Measurements from ENCODE around the gene CD74.
A peak's percentile ranks its signal among the peaks of the same experiment; 100 is the strongest.

Gene CD74

GRCh38 chr5:150394131-150394530, 18.6 kb downstream of the CD74 start:
- peaks cover 0 to 2% of the 10 kb centered on the region in 2 donors for H3K4me1 ChIP-seq (ENCODE audit: control insufficient read depth in 2 of 2, insufficient read depth in 1 of 2, low read depth in 1 of 2, low read length in 2 of 2)
- H4K8ac ChIP-seq (ENCODE audit: low read depth, low read length), result no peak overlapping the region
- no peak overlapping the region for H2BK120ac ChIP-seq (ENCODE audit: low read depth, low read length)
- no peak overlapping the region for H2BK5ac ChIP-seq (ENCODE audit: low read length)
- H3K4ac ChIP-seq (ENCODE audit: low read length), result no peak overlapping the region
- no peak overlapping the region for H3K4me3 ChIP-seq (ENCODE audit: low read length in 2 of 2)
- H3K23ac ChIP-seq (ENCODE audit: low read depth, low read length, poor library complexity), result no peak overlapping the region
- H2BK12ac ChIP-seq (ENCODE audit: low read length), result no peak overlapping the region
- H3K36me3 ChIP-seq (replicated peaks in 1 of 2; ENCODE audit: control insufficient read depth in 2 of 2, insufficient read depth in 2 of 2, low read length in 2 of 2), result peaks cover 77 to 97% of the 10 kb centered on the region in 2 donors
- H3K27ac ChIP-seq (replicated peaks; ENCODE audit: low read length), result no peak overlapping the region
- no peak for DNase-seq (ENCODE audit: low spot score)
- H3K27me3 ChIP-seq (ENCODE audit: control insufficient read depth in 3 of 3, insufficient read depth in 3 of 3, low read depth in 1 of 3, low read length in 3 of 3), result no peaks in the 10 kb centered on the region
- no peak overlapping the region for H2AFZ ChIP-seq (ENCODE audit: low read length)
- WGBS, 2 donors (ENCODE audit: extremely low coverage in 2 of 2, insufficient read length in 2 of 2, insufficient replicate concordance in 1 of 2), result no CpG with 5 or more reads among the region's 3 CpGs
- H3K18ac ChIP-seq (ENCODE audit: low read length), result no peak overlapping the region
- peaks cover 1% of the 10 kb centered on the region for H3K79me1 ChIP-seq (ENCODE audit: low read depth, low read length)
- H2AK5ac ChIP-seq (ENCODE audit: low read depth, low read length), result no peak overlapping the region
- no peak overlapping the region for H2BK15ac ChIP-seq (ENCODE audit: low read length)
- H3K4me2 ChIP-seq (ENCODE audit: insufficient read depth, low read length, poor library complexity, severe bottlenecking), result no peak overlapping the region
- no peak overlapping the region for H3K9ac ChIP-seq (ENCODE audit: low read depth, low read length, poor library complexity)
- no peak overlapping the region for H3K14ac ChIP-seq (ENCODE audit: low read length)
- no peak overlapping the region for H4K91ac ChIP-seq (ENCODE audit: low read depth, low read length, poor library complexity)
- no peaks in the 10 kb centered on the region for H3K9me3 ChIP-seq (replicated peaks in 1 of 2; ENCODE audit: control insufficient read depth in 2 of 2, insufficient read depth in 1 of 2, low read depth in 1 of 2, low read length in 2 of 2)

- no peak overlapping the region for H3K23ac ChIP-seq (ENCODE audit: low read depth, low read length, poor library complexity)
- no peak for DNase-seq (ENCODE audit: low spot score)
- no CpG with 5 or more reads among the region's 3 CpGs for WGBS, 2 donors (ENCODE audit: extremely low coverage in 2 of 2, insufficient read length in 2 of 2, insufficient replicate concordance in 1 of 2)
- H3K9me3 ChIP-seq (replicated peaks in 1 of 2; ENCODE audit: control insufficient read depth in 2 of 2, insufficient read depth in 1 of 2, low read depth in 1 of 2, low read length in 2 of 2), result no peaks in the 10 kb centered on the region
- no peak overlapping the region for H2AFZ ChIP-seq (ENCODE audit: low read length)
- H2BK120ac ChIP-seq (ENCODE audit: low read depth, low read length), result no peak overlapping the region
- H3K4ac ChIP-seq (ENCODE audit: low read length), result no peak overlapping the region
- H3K36me3 ChIP-seq (replicated peaks in 1 of 2; ENCODE audit: control insufficient read depth in 2 of 2, insufficient read depth in 2 of 2, low read length in 2 of 2), result peaks cover 72 to 98% of the 10 kb centered on the region in 2 donors
- no peak overlapping the region for H2AK5ac ChIP-seq (ENCODE audit: low read depth, low read length)
- no peak overlapping the region for H4K8ac ChIP-seq (ENCODE audit: low read depth, low read length)
- no peak overlapping the region for H2BK15ac ChIP-seq (ENCODE audit: low read length)
- no peaks in the 10 kb centered on the region for H3K27me3 ChIP-seq (ENCODE audit: control insufficient read depth in 3 of 3, insufficient read depth in 3 of 3, low read depth in 1 of 3, low read length in 3 of 3)
- no peak overlapping the region for H3K9ac ChIP-seq (ENCODE audit: low read depth, low read length, poor library complexity)
- H4K91ac ChIP-seq (ENCODE audit: low read depth, low read length, poor library complexity), result no peak overlapping the region
- H3K27ac ChIP-seq (replicated peaks; ENCODE audit: low read length), result no peak overlapping the region
- H3K4me3 ChIP-seq (ENCODE audit: low read length in 2 of 2), result peak overlapping the region in 1 of 2 donors; percentile 14
- no peak overlapping the region for H2BK12ac ChIP-seq (ENCODE audit: low read length)
- H3K14ac ChIP-seq (ENCODE audit: low read length), result no peak overlapping the region
- H3K79me1 ChIP-seq (ENCODE audit: low read depth, low read length), result peaks cover 1% of the 10 kb centered on the region
- peaks cover 0 to 2% of the 10 kb centered on the region in 2 donors for H3K4me1 ChIP-seq (ENCODE audit: control insufficient read depth in 2 of 2, insufficient read depth in 1 of 2, low read depth in 1 of 2, low read length in 2 of 2)
- H2BK5ac ChIP-seq (ENCODE audit: low read length), result no peak overlapping the region
- H3K4me2 ChIP-seq (ENCODE audit: insufficient read depth, low read length, poor library complexity, severe bottlenecking), result no peak overlapping the region
- H3K18ac ChIP-seq (ENCODE audit: low read length), result no peak overlapping the region
Observed at GRCh38 chr5:150393096-150393645, 19.5 kb downstream of the CD74 start.

GRCh38 chr5:150392680-150393079, 20.0 kb downstream of the CD74 start:
- Histone ChIP-seq H3K4me3 (ENCODE audit: low read length in 2 of 2) (no peak overlapping the region), H3K9ac (ENCODE audit: low read depth, low read length, poor library complexity) (no peak overlapping the region), H4K91ac (ENCODE audit: low read depth, low read length, poor library complexity) (no peak overlapping the region), H3K36me3 (replicated peaks in 1 of 2; ENCODE audit: control insufficient read depth in 2 of 2, insufficient read depth in 2 of 2, low read length in 2 of 2) (peaks cover 76 to 98% of the 10 kb centered on the region in 2 donors), H3K4ac (ENCODE audit: low read length) (no peak overlapping the region), H3K4me2 (ENCODE audit: insufficient read depth, low read length, poor library complexity, severe bottlenecking) (no peak overlapping the region), H4K8ac (ENCODE audit: low read depth, low read length) (no peak overlapping the region), H3K79me1 (ENCODE audit: low read depth, low read length) (peaks cover 1% of the 10 kb centered on the region), H3K23ac (ENCODE audit: low read depth, low read length, poor library complexity) (no peak overlapping the region), H2AK5ac (ENCODE audit: low read depth, low read length) (no peak overlapping the region), H3K4me1 (ENCODE audit: control insufficient read depth in 2 of 2, insufficient read depth in 1 of 2, low read depth in 1 of 2, low read length in 2 of 2) (peaks cover 0 to 2% of the 10 kb centered on the region in 2 donors), H3K9me3 (replicated peaks in 1 of 2; ENCODE audit: control insufficient read depth in 2 of 2, insufficient read depth in 1 of 2, low read depth in 1 of 2, low read length in 2 of 2) (no peaks in the 10 kb centered on the region), H2BK5ac (ENCODE audit: low read length) (no peak overlapping the region), H2BK12ac (ENCODE audit: low read length) (no peak overlapping the region), H3K18ac (ENCODE audit: low read length) (no peak overlapping the region), H3K27me3 (ENCODE audit: control insufficient read depth in 3 of 3, insufficient read depth in 3 of 3, low read depth in 1 of 3, low read length in 3 of 3) (no peaks in the 10 kb centered on the region), H2AFZ (ENCODE audit: low read length) (no peak overlapping the region), H2BK15ac (ENCODE audit: low read length) (no peak overlapping the region), H3K27ac (replicated peaks; ENCODE audit: low read length) (no peak overlapping the region), H2BK120ac (ENCODE audit: low read depth, low read length) (no peak overlapping the region), H3K14ac (ENCODE audit: low read length) (no peak overlapping the region)
- no peak for DNase-seq (ENCODE audit: low spot score)
- no CpG with 5 or more reads among the region's 7 CpGs for WGBS, 2 donors (ENCODE audit: extremely low coverage in 2 of 2, insufficient read length in 2 of 2, insufficient replicate concordance in 1 of 2)

GRCh38 chr5:150391986-150392385, 20.7 kb downstream of the CD74 start:
- Histone ChIP-seq H3K79me1 (ENCODE audit: low read depth, low read length) (peaks cover 1% of the 10 kb centered on the region), H3K14ac (ENCODE audit: low read length) (no peak overlapping the region), H4K8ac (ENCODE audit: low read depth, low read length) (no peak overlapping the region), H3K4me3 (ENCODE audit: low read length in 2 of 2) (no peak overlapping the region), H2AK5ac (ENCODE audit: low read depth, low read length) (no peak overlapping the region), H2BK120ac (ENCODE audit: low read depth, low read length) (no peak overlapping the region), H2BK15ac (ENCODE audit: low read length) (no peak overlapping the region), H2BK12ac (ENCODE audit: low read length) (no peak overlapping the region), H2AFZ (ENCODE audit: low read length) (no peak overlapping the region), H3K9ac (ENCODE audit: low read depth, low read length, poor library complexity) (no peak overlapping the region), H3K4ac (ENCODE audit: low read length) (no peak overlapping the region), H3K4me2 (ENCODE audit: insufficient read depth, low read length, poor library complexity, severe bottlenecking) (no peak overlapping the region), H3K27ac (replicated peaks; ENCODE audit: low read length) (no peak overlapping the region), H2BK5ac (ENCODE audit: low read length) (no peak overlapping the region), H3K9me3 (replicated peaks in 1 of 2; ENCODE audit: control insufficient read depth in 2 of 2, insufficient read depth in 1 of 2, low read depth in 1 of 2, low read length in 2 of 2) (no peaks in the 10 kb centered on the region), H3K27me3 (ENCODE audit: control insufficient read depth in 3 of 3, insufficient read depth in 3 of 3, low read depth in 1 of 3, low read length in 3 of 3) (no peaks in the 10 kb centered on the region), H3K23ac (ENCODE audit: low read depth, low read length, poor library complexity) (no peak overlapping the region), H4K91ac (ENCODE audit: low read depth, low read length, poor library complexity) (no peak overlapping the region), H3K4me1 (ENCODE audit: control insufficient read depth in 2 of 2, insufficient read depth in 1 of 2, low read depth in 1 of 2, low read length in 2 of 2) (peaks cover 0 to 2% of the 10 kb centered on the region in 2 donors), H3K36me3 (replicated peaks in 1 of 2; ENCODE audit: control insufficient read depth in 2 of 2, insufficient read depth in 2 of 2, low read length in 2 of 2) (peaks cover 74 to 98% of the 10 kb centered on the region in 2 donors), H3K18ac (ENCODE audit: low read length) (no peak overlapping the region)
- WGBS, 2 donors (ENCODE audit: extremely low coverage in 2 of 2, insufficient read length in 2 of 2, insufficient replicate concordance in 1 of 2), result no CpG with 5 or more reads among the region's 3 CpGs
- no peak for DNase-seq (ENCODE audit: low spot score)
